Endothelial cell (in vitro differentiated cells): ENCODE data around the gene BCAT1. TPM values are rescaled to one million over a fixed set of nuclear protein-coding genes. Genes with fewer than 3 reads are reported as not detected.
"Not testable (repeated sequence)": the region's sequence is repeated elsewhere in the genome, so short reads cannot be mapped to it uniquely, and the experiment has no call there.

ENCODE experiments used
- DNase-seq: peaks from one replicate; pipeline ENCODE4 v3.0.0; 2021; ENCODE audit warnings: low spot score
- H3K27ac Mint-ChIP-seq: one replicate; pipeline ENCODE4 v1.8.0; 2021; ENCODE audit warnings: mixed read lengths, inconsistent platforms; ENCODE audit not compliant: unreplicated experiment
- H3K27me3 Mint-ChIP-seq: one replicate; pipeline ENCODE4 v1.8.0; 2021; ENCODE audit warnings: mild to moderate bottlenecking, moderate library complexity, mixed read lengths, inconsistent platforms; ENCODE audit not compliant: unreplicated experiment
- H3K36me3 Mint-ChIP-seq: one replicate; pipeline ENCODE4 v1.8.0; 2021; ENCODE audit warnings: mild to moderate bottlenecking, low read depth, mixed read lengths, inconsistent platforms; ENCODE audit not compliant: unreplicated experiment
- H3K4me1 Mint-ChIP-seq: one replicate; pipeline ENCODE4 v1.8.0; 2021; ENCODE audit warnings: mild to moderate bottlenecking, mixed read lengths, inconsistent platforms; ENCODE audit not compliant: unreplicated experiment
- H3K4me3 Mint-ChIP-seq: one replicate; pipeline ENCODE4 v1.8.0; 2021; ENCODE audit warnings: mild to moderate bottlenecking, mixed read lengths, inconsistent platforms; ENCODE audit not compliant: unreplicated experiment
- H3K9me3 Mint-ChIP-seq: one replicate; pipeline ENCODE4 v1.8.0; 2021; ENCODE audit warnings: mixed read lengths, inconsistent platforms; ENCODE audit not compliant: unreplicated experiment
- total RNA-seq: library from RNA; stranded (reverse); fragmentation: NEBNext Ultra II Directional; extraction: Animal tissue kit (Norgen Biotek cat#: 25700); gene quantifications from one replicate; pipeline ENCODE4 v1.2.1, GENCODE V29; 2021; ENCODE audit not compliant: unreplicated experiment
- TF ChIP-seq, protein P1 (sequence below): fragments of 200-600 bp; sonication (generic); IDR thresholded peaks from one replicate; pipeline ENCODE4 v1.5.0; 2021; ENCODE audit warnings: antibody characterized with exemption; ENCODE audit not compliant: unreplicated experiment

BCAT1 gene
- total RNA-seq, 1 donor from 2014 or later: 110 TPM

DNA sequence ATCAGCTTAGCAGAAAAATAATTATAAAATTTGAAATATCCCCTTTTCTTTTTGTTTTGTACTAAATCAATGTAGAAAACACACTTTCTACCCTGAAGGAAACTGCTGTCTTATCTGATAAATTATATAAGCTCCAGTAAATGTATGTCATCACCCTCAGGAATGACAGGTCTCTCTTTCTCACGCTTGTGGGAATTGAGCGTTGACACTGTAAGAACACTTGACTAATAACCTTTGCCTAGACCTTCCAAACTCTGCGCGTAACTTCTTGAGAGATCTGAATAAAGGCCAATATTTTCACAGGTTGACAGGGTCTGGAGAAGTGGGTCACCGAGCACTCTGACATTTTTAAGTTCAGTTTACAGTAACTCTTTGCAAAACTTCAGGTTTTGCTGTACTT is 138.5 kb downstream of the BCAT1 start:
- DNase-seq: no peak
- H3K4me1 Mint-ChIP-seq: peaks cover 10% of the 10 kb centered on the region
- H3K27ac Mint-ChIP-seq: no peak overlapping the region
- H3K4me3 Mint-ChIP-seq: no peak overlapping the region
- peaks cover 4% of the 10 kb centered on the region for H3K27me3 Mint-ChIP-seq
- H3K36me3 Mint-ChIP-seq: no peaks in the 10 kb centered on the region
- no peaks in the 10 kb centered on the region for H3K9me3 Mint-ChIP-seq
- TF ChIP-seq, protein P1, sequence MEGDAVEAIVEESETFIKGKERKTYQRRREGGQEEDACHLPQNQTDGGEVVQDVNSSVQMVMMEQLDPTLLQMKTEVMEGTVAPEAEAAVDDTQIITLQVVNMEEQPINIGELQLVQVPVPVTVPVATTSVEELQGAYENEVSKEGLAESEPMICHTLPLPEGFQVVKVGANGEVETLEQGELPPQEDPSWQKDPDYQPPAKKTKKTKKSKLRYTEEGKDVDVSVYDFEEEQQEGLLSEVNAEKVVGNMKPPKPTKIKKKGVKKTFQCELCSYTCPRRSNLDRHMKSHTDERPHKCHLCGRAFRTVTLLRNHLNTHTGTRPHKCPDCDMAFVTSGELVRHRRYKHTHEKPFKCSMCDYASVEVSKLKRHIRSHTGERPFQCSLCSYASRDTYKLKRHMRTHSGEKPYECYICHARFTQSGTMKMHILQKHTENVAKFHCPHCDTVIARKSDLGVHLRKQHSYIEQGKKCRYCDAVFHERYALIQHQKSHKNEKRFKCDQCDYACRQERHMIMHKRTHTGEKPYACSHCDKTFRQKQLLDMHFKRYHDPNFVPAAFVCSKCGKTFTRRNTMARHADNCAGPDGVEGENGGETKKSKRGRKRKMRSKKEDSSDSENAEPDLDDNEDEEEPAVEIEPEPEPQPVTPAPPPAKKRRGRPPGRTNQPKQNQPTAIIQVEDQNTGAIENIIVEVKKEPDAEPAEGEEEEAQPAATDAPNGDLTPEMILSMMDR: no peak

DNA sequence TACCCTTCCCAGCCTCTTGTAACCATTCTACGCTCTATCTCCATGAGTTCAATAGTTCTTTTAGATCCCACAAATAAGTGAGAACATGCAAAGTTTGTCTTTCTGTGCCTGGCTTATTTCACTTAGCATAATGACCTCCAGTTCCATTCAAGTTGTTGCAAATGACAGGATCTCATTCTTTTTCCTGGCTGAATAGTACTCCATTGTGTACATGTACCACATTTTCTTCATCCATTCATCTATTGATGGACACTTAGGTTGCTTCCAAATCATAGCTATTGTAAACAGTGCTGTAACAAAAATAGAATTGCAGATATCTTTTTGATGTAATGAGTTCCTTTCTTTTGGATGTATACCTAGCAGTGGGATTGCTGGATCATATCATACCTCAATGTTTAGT is 139.6 kb downstream of the BCAT1 start:
- H3K4me1 Mint-ChIP-seq, DNase-seq, H3K27ac Mint-ChIP-seq, H3K9me3 Mint-ChIP-seq, H3K36me3 Mint-ChIP-seq, H3K27me3 Mint-ChIP-seq, H3K4me3 Mint-ChIP-seq: not testable (repeated sequence)

DNA sequence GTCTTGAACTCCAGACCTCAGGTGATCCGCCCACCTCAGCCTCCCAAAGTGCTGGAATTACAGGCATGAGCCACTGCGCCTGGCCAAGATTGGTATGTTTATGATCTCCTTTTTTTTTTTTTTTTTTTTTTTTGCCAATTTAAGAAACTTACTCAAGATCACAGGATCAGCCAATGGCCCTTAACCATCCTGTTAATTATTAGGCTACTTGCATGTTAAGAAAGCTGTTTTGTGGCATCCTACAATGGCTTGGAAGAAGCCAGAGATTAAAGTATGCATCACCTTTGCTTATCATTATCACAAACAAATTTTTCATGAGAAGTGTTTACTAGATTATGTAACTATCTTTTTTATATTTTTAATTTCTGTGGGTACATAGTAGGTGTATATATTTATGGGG is 140.2 kb downstream of the BCAT1 start:
- Mint-ChIP-seq H3K36me3 (no peaks in the 10 kb centered on the region), H3K9me3 (no peaks in the 10 kb centered on the region), H3K27me3 (peaks cover 4% of the 10 kb centered on the region), H3K4me1 (no peaks in the 10 kb centered on the region), H3K27ac (no peak overlapping the region), H3K4me3 (no peak overlapping the region)
- DNase-seq: no peak
- TF ChIP-seq, protein P1: no peak

DNA sequence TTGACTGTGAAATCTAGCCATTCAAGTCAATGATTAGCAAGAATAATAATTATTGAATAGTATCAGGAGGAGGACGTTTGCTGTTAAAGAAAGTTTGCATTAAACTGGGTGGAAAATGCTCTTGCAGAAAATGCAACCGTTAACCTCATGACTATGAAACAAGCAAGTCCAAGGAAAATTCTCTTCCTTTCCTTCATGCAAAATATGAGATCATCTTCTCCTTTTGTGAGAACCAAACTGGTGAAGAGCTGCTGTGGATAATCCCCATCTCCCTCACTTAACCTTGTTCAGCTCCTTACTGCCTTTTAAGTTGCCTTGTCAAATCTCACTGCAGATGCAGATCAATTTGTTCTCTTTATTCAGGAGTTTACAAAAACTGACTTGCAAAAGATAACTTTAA is 142.5 kb downstream of the BCAT1 start:
- Mint-ChIP-seq H3K9me3 (no peaks in the 10 kb centered on the region), H3K27ac (no peak overlapping the region), H3K36me3 (no peaks in the 10 kb centered on the region), H3K4me1 (no peaks in the 10 kb centered on the region), H3K27me3 (peaks cover 6% of the 10 kb centered on the region), H3K4me3 (no peak overlapping the region)
- DNase-seq: no peak
- TF ChIP-seq, protein P1: no peak

DNA sequence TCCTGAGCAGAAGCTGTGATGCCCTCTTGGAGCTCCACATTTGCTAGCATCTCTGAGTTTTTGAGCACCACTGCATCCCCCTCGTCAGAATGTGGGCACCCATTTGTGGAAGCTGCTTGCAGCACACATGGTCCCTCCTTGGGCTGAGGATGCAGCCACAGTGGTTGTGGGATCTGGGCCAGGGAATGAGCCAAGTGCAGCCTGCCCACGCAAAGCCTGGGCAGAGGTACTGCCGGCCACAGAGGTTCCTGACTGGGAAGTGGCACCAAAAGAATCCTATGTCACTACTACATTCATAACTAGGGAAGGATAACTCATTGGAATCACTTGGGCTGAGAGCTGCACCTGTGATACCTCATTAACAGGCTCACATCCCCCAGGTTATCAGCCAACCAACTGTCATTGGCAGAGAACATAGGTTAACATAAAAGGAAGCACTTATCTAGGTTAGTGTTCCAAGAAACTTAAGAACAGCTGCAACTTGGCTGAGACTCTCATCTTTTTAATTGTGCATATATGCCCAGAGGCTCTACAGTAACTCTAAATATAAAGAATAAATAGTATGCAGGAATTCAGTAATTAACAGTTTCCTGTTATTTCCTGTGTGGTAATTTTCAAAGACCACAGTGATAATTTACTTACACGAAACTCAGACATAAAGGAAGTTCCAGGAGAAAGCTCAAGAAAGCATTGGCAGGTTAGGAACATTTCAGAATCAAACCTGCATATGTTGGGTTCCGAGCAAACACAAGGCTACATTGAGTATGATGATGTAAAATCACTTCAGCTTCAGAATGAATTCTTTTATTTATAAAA is 145.3 kb downstream of the BCAT1 start:
- DNase-seq: no peak

More for the DNA sequence above, 145.3 kb downstream of the BCAT1 start:
- Mint-ChIP-seq H3K27me3 (peaks cover 4% of the 10 kb centered on the region), H3K36me3 (no peaks in the 10 kb centered on the region), H3K4me3 (no peak overlapping the region), H3K27ac (no peak overlapping the region), H3K9me3 (no peaks in the 10 kb centered on the region), H3K4me1 (no peaks in the 10 kb centered on the region)
- TF ChIP-seq, protein P1: no peak
